ENCODE results near the gene DOK4.

The DOK4 gene

DNA sequence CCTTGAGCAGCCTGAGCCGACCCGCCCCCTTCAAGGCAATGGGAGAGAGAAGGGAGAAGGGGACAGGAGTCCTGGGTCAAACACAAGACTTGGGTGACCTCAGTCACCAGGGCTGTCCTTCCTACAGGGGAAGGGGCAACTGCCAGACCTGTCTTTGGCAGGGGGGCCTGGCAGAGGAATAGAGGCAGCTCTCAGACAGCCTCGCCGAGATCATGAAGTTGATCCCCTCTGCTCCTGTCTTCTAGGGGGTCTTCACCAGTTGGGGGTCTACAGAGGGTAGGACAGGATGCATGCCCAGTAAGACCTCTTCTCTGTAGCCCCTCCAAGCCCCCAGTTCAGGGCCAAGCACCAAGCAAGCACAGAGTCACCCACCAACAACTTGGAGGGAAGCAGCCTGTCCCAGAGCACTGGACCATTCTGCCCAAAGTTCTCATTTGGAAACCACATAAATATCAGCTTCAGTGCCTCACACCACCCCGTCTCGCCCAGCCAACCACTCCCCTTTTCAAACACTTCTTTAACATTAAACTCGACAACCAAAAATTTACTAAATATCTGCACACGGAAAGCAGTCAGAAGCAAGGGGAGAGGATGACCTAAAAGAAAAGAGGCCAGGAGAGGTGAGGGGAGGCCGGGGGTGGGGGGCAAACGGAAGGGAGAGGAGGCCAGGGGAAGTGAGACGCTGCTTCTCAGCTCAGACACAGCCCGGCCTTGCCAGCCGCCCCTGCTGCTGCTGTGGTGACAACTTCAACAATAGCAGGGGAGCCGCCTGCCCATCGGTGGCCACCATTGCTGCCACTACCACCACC is 7.7 kb downstream of the DOK4 start:
- Histone ChIP-seq H3K36me3 (ENCODE audit: control insufficient read depth, insufficient read depth, low read length) (peaks cover 9% of the 10 kb centered on the region), H3K9me3 (ENCODE audit: control insufficient read depth, low read length) (no peaks in the 10 kb centered on the region), H3K4me1 (ENCODE audit: control insufficient read depth, insufficient read depth, low read length) (peaks cover 56% of the 10 kb centered on the region), H3K9ac (ENCODE audit: low read length) (peak overlapping the region; percentile 63), H3K4me3 (ENCODE audit: low read length) (peak overlapping the region; percentile 14), H3K27me3 (ENCODE audit: control insufficient read depth, insufficient read depth, low read length) (no peaks in the 10 kb centered on the region)

DNA sequence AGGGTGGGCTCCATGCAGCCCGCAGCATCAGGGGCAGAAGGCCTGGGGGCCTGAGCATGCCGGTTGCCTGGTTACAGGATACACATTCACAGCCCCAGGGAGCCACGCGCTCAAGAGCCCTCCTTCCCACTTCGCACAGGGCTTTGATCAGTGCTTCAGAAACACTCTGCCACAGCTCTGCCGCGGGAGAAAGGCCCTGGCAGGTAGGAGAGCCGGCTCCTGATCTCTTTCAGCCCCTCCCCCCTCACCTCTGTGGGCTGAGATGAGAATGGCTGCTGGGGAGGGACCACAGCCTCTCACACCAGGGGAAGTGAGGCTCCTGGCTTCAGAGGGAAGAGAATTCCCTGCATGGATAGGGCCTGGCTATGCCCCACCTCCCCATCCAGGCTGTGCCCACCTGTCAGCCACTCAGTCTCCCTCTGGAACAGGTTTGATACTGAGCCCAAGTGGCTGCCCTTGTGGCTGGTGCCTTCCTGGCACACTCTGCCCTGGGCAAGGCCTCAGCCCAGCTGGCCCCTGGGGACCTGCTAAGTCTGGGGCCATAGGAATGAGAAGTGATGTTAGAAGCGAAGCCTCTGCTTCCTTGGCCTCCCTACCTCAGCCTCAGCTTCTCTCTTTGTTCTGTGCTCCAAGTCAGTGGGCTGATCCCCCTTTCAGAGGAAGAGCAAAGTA is 8.6 kb downstream of the DOK4 start:
- Histone ChIP-seq H3K9me3 (ENCODE audit: control insufficient read depth, low read length) (no peaks in the 10 kb centered on the region), H3K27me3 (ENCODE audit: control insufficient read depth, insufficient read depth, low read length) (no peaks in the 10 kb centered on the region), H3K4me1 (ENCODE audit: control insufficient read depth, insufficient read depth, low read length) (peaks cover 59% of the 10 kb centered on the region), H3K9ac (ENCODE audit: low read length) (peak overlapping the region; percentile 35), H3K4me3 (ENCODE audit: low read length) (no peak overlapping the region), H3K36me3 (ENCODE audit: control insufficient read depth, insufficient read depth, low read length) (peaks cover 15% of the 10 kb centered on the region)

DNA sequence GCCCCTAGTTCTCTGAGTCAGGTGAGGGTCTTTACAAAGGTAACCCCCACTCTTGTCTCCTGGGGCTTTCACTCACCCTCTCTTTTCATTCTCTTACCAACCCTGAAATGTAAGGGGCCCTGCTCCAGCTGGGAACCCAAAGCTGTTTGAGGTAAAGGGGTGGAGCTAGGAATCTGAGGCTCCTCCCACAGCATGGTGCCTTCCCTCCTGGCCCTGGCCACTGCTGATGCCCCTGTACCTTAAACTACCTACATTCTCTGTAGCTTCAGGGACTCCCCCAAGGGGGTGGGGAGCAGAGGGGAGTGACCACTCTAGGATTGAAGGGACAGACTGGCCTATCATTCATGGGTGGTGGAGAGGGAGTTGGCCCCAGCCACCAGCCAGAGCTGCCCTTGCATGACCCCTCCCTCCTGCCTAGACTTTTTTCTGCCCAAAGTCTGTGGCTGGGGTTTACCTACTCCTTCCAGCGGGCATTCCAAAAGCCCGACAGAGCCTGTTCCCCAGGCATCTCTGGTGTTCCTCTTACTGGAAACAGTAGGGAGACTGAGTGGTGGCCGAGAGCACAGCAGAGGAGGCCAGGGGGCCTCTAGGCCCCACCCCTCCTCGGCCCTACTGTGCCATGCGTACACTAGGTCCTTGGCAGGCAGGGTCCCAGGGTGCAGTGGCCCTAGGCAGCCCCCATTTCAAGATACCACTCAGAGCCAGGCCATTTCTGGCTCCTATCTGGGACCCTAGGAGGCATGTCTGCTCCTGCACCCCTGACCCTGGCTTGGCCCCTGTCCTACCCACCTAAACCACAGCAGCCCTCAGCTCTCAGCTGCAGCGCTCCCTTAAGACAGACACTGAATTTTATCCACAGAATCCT is 9.5 kb downstream of the DOK4 start:
- H3K9ac ChIP-seq (ENCODE audit: low read length), result no peak overlapping the region
- H3K4me3 ChIP-seq (ENCODE audit: low read length), result no peak overlapping the region
- peaks cover 16% of the 10 kb centered on the region for H3K36me3 ChIP-seq (ENCODE audit: control insufficient read depth, insufficient read depth, low read length)
- H3K27me3 ChIP-seq (ENCODE audit: control insufficient read depth, insufficient read depth, low read length), result no peaks in the 10 kb centered on the region
- peaks cover 68% of the 10 kb centered on the region for H3K4me1 ChIP-seq (ENCODE audit: control insufficient read depth, insufficient read depth, low read length)
- H3K9me3 ChIP-seq (ENCODE audit: control insufficient read depth, low read length), result no peaks in the 10 kb centered on the region

DNA sequence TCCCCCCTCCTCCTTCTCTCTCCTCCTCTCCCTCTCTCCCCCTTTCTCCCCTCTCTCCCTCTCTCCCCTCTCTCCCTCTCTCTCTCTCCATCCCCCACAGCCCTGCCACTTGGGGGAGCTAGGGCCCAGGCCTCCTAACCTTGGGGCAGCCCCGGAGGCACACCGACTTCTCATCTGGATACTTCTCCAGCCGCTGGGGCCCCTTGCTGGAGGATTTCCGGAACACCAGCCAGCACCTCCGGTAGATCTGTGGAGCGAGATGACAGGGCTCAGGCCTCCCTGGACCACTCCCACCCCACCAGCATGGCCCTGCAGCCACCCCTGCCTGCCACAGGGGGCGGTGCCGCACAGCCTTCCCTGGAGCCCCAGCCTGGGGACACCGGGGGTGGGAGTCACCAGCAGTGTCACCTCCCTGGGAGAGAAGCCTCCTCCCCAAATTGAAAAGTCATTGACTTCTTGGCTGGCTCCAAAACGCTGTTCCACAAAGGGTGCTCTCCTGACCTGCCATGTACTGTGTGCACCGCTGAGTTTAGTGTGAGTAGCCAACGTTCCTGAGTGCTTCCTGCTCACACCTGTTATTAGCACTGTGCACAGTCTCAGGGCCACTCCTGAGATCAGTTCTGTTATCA is 10.5 kb downstream of the DOK4 start:
- Histone ChIP-seq H3K27me3 (ENCODE audit: control insufficient read depth, insufficient read depth, low read length) (no peaks in the 10 kb centered on the region), H3K9ac (ENCODE audit: low read length) (no peak overlapping the region), H3K9me3 (ENCODE audit: control insufficient read depth, low read length) (no peaks in the 10 kb centered on the region), H3K4me1 (ENCODE audit: control insufficient read depth, insufficient read depth, low read length) (peaks cover 68% of the 10 kb centered on the region), H3K4me3 (ENCODE audit: low read length) (no peak overlapping the region), H3K36me3 (ENCODE audit: control insufficient read depth, insufficient read depth, low read length) (peaks cover 16% of the 10 kb centered on the region)

DNA sequence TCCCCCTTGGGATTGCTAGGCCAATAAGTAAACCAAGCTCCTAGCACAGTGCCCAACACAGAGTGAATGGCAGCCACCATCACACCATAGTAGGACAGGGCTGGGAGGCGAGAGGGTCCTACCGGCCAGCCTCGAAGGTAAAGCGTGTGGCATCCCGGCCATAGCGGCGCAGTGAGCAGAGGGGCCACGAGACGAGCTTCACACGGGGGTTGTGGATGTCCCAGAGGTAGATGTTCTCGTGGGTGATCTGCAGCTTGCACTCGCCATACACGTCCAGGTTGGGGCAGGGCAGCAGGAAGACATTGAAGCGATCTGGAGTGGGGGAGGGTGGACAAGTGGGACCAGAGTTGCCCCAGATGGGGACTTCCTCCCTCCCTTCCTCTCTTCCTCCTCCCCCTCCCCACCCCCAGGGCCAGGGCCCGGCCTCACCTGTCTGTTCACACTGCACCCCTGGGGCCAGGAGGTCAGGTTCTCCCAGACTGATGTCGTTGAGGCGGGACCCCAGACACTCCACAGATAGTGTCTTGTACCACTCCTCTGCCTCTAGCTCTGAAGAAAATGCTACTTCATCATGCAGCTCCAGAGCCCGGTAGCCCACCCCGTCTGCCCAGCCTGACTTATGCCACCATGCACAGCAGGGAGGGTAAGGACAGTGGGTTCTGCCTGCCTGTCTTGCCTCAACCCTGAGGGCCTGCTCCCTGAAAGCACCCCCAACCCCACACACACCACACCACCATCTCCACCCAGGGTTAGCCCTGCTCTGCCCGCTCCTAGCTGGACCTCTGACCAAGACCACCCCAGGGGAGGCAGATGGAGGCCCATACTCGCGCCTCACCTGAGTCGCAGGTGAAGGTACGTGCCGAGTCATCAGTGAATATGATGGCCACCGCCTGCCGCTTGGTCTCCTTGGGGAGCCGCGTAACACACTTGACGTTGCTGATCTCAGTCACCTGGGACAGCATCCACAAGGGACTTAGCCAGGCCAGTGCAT is 11.3 kb downstream of the DOK4 start:
- no peak overlapping the region for H3K9ac ChIP-seq (ENCODE audit: low read length)
- H3K4me1 ChIP-seq (ENCODE audit: control insufficient read depth, insufficient read depth, low read length), result peaks cover 68% of the 10 kb centered on the region
- H3K36me3 ChIP-seq (ENCODE audit: control insufficient read depth, insufficient read depth, low read length), result peaks cover 23% of the 10 kb centered on the region

DNA sequence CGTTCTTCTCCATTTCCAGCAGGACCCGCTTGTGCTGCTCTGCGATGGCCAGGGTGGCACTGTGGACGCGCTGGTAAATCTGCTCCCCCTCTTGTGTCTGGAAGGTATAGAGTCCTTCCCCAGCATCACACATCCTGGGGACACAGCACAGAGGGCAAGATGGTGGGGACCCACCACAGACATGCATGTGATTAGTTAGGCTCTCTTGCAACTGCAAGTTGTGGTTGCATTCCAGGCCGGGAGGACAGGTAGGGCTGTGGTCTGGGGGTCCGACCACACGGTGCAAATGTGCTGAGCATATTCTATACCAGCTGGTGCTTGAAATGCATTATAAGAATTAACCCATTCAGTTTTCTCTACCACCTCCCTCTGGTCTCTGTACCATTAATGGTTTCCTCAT is 12.4 kb downstream of the DOK4 start:
- H3K9me3 ChIP-seq (ENCODE audit: control insufficient read depth, low read length), result no peaks in the 10 kb centered on the region
- no peaks in the 10 kb centered on the region for H3K27me3 ChIP-seq (ENCODE audit: control insufficient read depth, insufficient read depth, low read length)
- peaks cover 30% of the 10 kb centered on the region for H3K36me3 ChIP-seq (ENCODE audit: control insufficient read depth, insufficient read depth, low read length)
- H3K4me3 ChIP-seq (ENCODE audit: low read length), result no peak overlapping the region
- peaks cover 61% of the 10 kb centered on the region for H3K4me1 ChIP-seq (ENCODE audit: control insufficient read depth, insufficient read depth, low read length)
- H3K9ac ChIP-seq (ENCODE audit: low read length), result no peak overlapping the region

More for the DNA sequence above, 11.3 kb downstream of the DOK4 start:
- H3K27me3 ChIP-seq (ENCODE audit: control insufficient read depth, insufficient read depth, low read length), result no peaks in the 10 kb centered on the region
- no peak overlapping the region for H3K4me3 ChIP-seq (ENCODE audit: low read length)
- no peaks in the 10 kb centered on the region for H3K9me3 ChIP-seq (ENCODE audit: control insufficient read depth, low read length)

DNA sequence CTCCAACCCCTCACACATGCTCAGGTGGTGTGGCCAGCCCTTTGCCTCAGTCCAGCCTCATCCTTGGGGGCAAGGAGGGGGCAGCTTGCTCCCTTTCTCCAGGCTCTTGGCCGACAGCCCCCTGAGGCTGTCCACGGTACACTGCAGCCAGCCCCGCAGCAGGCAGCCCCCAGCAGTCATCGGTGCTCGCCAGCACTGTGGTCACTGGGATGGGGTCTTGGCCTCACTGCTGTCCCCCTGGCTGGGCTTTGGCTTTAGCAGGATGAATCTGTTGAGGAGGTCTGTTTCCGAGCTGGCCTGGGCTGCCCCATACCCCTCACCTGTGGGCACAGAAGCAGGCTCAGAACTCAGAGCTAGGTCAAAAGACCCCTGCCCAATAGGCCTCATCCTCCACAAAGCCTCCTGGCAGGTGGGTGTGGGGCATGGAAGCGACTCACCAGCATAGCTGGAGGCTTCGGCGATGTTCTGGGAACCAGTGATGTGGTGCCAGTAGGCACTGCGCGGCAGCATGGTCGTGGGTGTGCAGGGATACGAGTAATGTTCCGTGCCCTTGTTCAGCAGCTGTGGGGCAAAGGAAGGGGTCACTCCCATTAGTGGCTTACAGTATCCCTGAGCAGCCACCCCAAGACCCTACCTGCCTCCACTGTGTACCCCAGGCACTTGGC is 13.0 kb downstream of the DOK4 start:
- Histone ChIP-seq H3K9ac (ENCODE audit: low read length) (no peak overlapping the region), H3K36me3 (ENCODE audit: control insufficient read depth, insufficient read depth, low read length) (peaks cover 30% of the 10 kb centered on the region), H3K9me3 (ENCODE audit: control insufficient read depth, low read length) (no peaks in the 10 kb centered on the region), H3K27me3 (ENCODE audit: control insufficient read depth, insufficient read depth, low read length) (no peaks in the 10 kb centered on the region), H3K4me1 (ENCODE audit: control insufficient read depth, insufficient read depth, low read length) (peaks cover 55% of the 10 kb centered on the region), H3K4me3 (ENCODE audit: low read length) (no peak overlapping the region)

DNA sequence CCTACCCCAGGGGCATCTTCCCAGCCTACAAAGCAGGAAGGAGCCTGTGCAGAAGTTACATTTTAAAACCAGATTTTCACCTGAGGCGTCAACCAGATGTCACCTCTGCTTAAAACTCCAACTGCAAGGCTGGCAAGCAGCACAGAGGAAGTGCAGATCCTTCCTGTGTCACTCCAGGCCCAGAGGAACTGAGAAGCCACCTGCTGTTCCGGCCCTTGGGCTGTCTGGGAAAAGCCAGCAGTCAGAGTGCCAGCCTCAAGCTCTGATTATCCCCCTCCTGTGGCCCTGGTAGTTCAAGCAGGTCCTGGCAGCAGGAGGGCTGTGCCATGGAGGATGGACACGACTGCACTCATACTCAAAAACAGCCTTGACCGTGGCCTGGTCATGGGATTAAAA is 13.6 kb downstream of the DOK4 start:
- no peak overlapping the region for H3K9ac ChIP-seq (ENCODE audit: low read length)
- H3K36me3 ChIP-seq (ENCODE audit: control insufficient read depth, insufficient read depth, low read length), result peaks cover 30% of the 10 kb centered on the region
- no peaks in the 10 kb centered on the region for H3K9me3 ChIP-seq (ENCODE audit: control insufficient read depth, low read length)
- no peak overlapping the region for H3K4me3 ChIP-seq (ENCODE audit: low read length)
- peaks cover 49% of the 10 kb centered on the region for H3K4me1 ChIP-seq (ENCODE audit: control insufficient read depth, insufficient read depth, low read length)
- H3K27me3 ChIP-seq (ENCODE audit: control insufficient read depth, insufficient read depth, low read length), result no peaks in the 10 kb centered on the region

DNA sequence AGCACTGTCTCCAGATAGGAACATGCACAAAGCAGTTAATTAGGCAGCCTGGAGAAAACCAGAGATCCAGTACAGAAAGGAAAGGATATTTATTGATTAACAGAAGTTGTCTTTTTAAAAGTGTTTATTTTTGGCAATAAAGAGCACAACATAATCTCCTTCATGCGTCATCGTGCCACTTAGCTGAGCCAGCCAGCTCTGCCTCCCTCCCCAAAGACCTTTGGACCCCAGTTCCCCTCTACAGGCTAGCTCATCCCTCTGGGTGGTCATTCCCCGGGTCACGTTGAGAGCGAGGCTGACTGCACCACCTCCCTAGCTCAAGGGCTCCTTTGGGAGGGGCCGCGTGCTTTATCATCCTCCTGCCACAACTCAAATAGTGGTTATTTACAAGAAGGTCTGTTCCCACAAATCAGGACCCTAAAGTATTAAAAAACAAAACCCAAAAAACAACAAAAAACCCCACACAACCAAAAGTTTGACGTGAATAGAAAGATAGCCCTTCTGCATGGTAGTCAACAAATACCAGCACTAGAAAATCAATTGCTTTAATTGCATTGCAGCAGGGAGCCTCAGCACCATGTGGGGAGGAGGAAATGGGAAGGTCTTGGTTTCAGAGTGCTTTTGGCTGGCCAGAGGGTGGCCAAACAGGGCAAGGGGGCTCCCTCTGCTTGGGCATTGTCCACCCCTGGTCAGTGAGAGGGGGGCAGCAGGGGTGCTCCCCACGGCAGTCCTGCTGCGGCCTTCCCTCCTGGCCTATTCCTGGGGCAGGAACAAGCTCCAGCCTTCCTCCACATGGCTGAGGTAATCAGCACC is 14.2 kb downstream of the DOK4 start:
- H3K4me3 ChIP-seq (ENCODE audit: low read length), result no peak overlapping the region
- H3K9me3 ChIP-seq (ENCODE audit: control insufficient read depth, low read length), result no peaks in the 10 kb centered on the region
- H3K27me3 ChIP-seq (ENCODE audit: control insufficient read depth, insufficient read depth, low read length), result no peaks in the 10 kb centered on the region
- peaks cover 43% of the 10 kb centered on the region for H3K4me1 ChIP-seq (ENCODE audit: control insufficient read depth, insufficient read depth, low read length)
- H3K36me3 ChIP-seq (ENCODE audit: control insufficient read depth, insufficient read depth, low read length), result peaks cover 30% of the 10 kb centered on the region
- H3K9ac ChIP-seq (ENCODE audit: low read length), result no peak overlapping the region

DNA sequence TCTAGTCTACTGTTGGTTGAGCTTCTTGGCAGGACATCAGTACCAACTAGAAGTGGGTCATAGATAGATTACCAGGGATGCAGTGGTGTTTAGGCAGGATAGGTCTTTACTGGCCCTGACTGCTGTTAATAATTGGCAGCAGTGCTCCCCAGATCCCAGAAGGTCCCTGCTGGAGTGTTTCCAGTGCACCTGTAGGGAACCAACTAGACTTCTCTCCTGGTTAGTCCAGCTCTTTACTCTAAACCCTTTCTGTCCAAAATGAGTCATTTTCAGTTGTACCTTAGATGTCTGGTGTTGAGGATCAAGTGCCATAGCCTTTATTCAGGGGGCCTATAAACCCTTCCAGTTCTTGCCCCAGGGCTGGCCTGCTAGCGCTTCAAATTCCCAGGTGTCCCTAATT is 15.1 kb downstream of the DOK4 start:
- Histone ChIP-seq H3K9me3 (ENCODE audit: control insufficient read depth, low read length) (no peaks in the 10 kb centered on the region), H3K36me3 (ENCODE audit: control insufficient read depth, insufficient read depth, low read length) (peaks cover 29% of the 10 kb centered on the region), H3K4me1 (ENCODE audit: control insufficient read depth, insufficient read depth, low read length) (peaks cover 35% of the 10 kb centered on the region), H3K9ac (ENCODE audit: low read length) (no peak overlapping the region), H3K27me3 (ENCODE audit: control insufficient read depth, insufficient read depth, low read length) (no peaks in the 10 kb centered on the region), H3K4me3 (ENCODE audit: low read length) (no peak overlapping the region)
